HepG2 (cell line): ENCODE measurements around the gene STK36. TPM values are rescaled to one million over a fixed set of nuclear protein-coding genes. Genes with fewer than 3 reads are reported as not detected.
A peak's percentile ranks its signal among the peaks of the same experiment; 100 is the strongest.

Experiments
- ATAC-seq: fragments of 200-7000 bp; cut with Tn5 transposase; 3 replicates; pipeline ENCODE4 v1.9.1; 2020; ENCODE audit warnings: mild to moderate bottlenecking, moderate library complexity
- BruUV-seq: library from RNA; stranded (reverse); fragments of 400-500 nt; replicated peaks from 2 replicates; lab custom pipeline; 2021; lab: Mats Ljungman, UMichigan
- CTCF ChIA-PET: fragments of 300-600 bp; formaldehyde crosslinking; extraction: SDS; loops from one replicate; lab custom pipeline; 2021; ENCODE audit warnings: low total read pairs, inconsistent platforms, low intra/inter-chr PET ratio; lab: Yijun Ruan, JAX
- POLR2A ChIA-PET: fragments of 350-600 bp; sonication (Branson Sonifier 250); formaldehyde crosslinking; loops from one replicate; lab custom pipeline; 2020; ENCODE audit warnings: antibody characterized with exemption, inconsistent platforms; lab: Yijun Ruan, JAX
- DNase-seq: peaks from one replicate; pipeline ENCODE4 v3.0.0-alpha.2; 2015; ENCODE audit warnings: low spot score
- FAIRE-seq: peaks from 3 replicates; lab custom pipeline; 2011; peaks lifted over from hg19 to GRCh38; lab: Jason Lieb, UNC
- H2AFZ ChIP-seq: one replicate; pipeline ENCODE4 v1.6.1; 2011; ENCODE audit warnings: low read length, inconsistent platforms
- H3K27ac ChIP-seq: fragments of 300-600 bp; 3 replicates; pipeline ENCODE4 v1.8.0; 2011; ENCODE audit warnings: mixed run types, mild to moderate bottlenecking, mixed read lengths, low read length, inconsistent platforms; ENCODE audit not compliant: insufficient read depth; ENCODE audit errors: extremely low read length
- H3K27me3 ChIP-seq, 2 experiments: fragments of 200-600 bp in 1 of 2; 2 replicates in 1 of 2; 3 replicates in 1 of 2; pipeline versions ENCODE4 v1.6.0 to v1.8.0; 2011; ENCODE audit warnings: low read length in 2 of 2, mild to moderate bottlenecking in 2 of 2, moderate library complexity in 2 of 2, inconsistent platforms in 1 of 2; ENCODE audit not compliant: insufficient read depth in 2 of 2, control insufficient read depth in 1 of 2
- H3K36me3 ChIP-seq, 2 experiments: fragments of 200-600 bp in 1 of 2; replicated peaks in 1 of 2; 2 replicates in 1 of 2; 3 replicates in 1 of 2; pipeline versions ENCODE4 v1.5.1 to v1.8.0; 2011; ENCODE audit warnings: low read length in 2 of 2, inconsistent platforms in 1 of 2; ENCODE audit not compliant: insufficient read depth in 2 of 2, control insufficient read depth in 1 of 2
- H3K4me1 ChIP-seq: 2 replicates; pipeline ENCODE4 v1.5.1; 2012; ENCODE audit warnings: low read length, inconsistent platforms; ENCODE audit not compliant: insufficient read depth
- H3K4me2 ChIP-seq: 2 replicates; pipeline ENCODE4 v1.6.0; 2011; ENCODE audit warnings: low read depth, low read length, inconsistent platforms
- H3K4me3 ChIP-seq, 3 experiments: fragments of 200-600 bp in 1 of 3; sonication (generic), shearing (Covaris generic) in 1 of 3; replicated peaks in 1 of 3; 2 replicates each; pipeline ENCODE4 v1.5.1; 2011 to 2016; ENCODE audit warnings: low read length in 3 of 3, inconsistent platforms in 2 of 3, low read depth in 2 of 3, mild to moderate bottlenecking in 2 of 3, control low read depth in 1 of 3, mixed read lengths in 1 of 3; ENCODE audit not compliant: insufficient read depth in 1 of 3
- H3K79me2 ChIP-seq: one replicate; pipeline ENCODE4 v1.6.1; 2011; ENCODE audit warnings: low read length, inconsistent platforms; ENCODE audit not compliant: insufficient read depth
- H3K9ac ChIP-seq: 2 replicates; pipeline ENCODE4 v1.6.0; 2011; ENCODE audit warnings: mild to moderate bottlenecking, low read depth, low read length, inconsistent platforms; ENCODE audit not compliant: insufficient read depth
- H3K9me3 ChIP-seq: 2 replicates; pipeline ENCODE4 v1.5.1; 2012; ENCODE audit warnings: mild to moderate bottlenecking, low read length
- H4K20me1 ChIP-seq: 2 replicates; pipeline ENCODE4 v1.6.0; 2011; ENCODE audit warnings: inconsistent platforms, mild to moderate bottlenecking, low read length, moderate library complexity; ENCODE audit not compliant: insufficient read depth
- ATF5 ChIP-seq: sonication (generic); formaldehyde crosslinking; IDR thresholded peaks from 2 replicates; pipeline ENCODE4 v1.4.0; 2020; ENCODE audit warnings: mild to moderate bottlenecking, low read depth, missing genetic modification reagents
- CCAR2 ChIP-seq: fragments of 200-400 bp; formaldehyde crosslinking; optimal IDR thresholded peaks from 2 replicates; pipeline ENCODE3; 2018; ENCODE audit warnings: low read depth, mild to moderate bottlenecking, low read length, moderate library complexity
- FOXC1 ChIP-seq: sonication (generic); formaldehyde crosslinking; IDR thresholded peaks from 2 replicates; pipeline ENCODE4 v1.8.0; 2022; ENCODE audit warnings: mild to moderate bottlenecking, missing genetic modification reagents, borderline replicate concordance
- HMGXB4 ChIP-seq, 2 experiments: sonication (generic) in 1 of 2; formaldehyde crosslinking in 1 of 2; IDR thresholded peaks; 2 replicates each; pipeline versions ENCODE4 v1.4.0 to v1.6.1; 2018 to 2020; ENCODE audit warnings: missing genetic modification reagents in 2 of 2, borderline replicate concordance in 1 of 2, low read depth in 1 of 2, mild to moderate bottlenecking in 1 of 2, missing biosample characterization in 1 of 2
- MXI1 ChIP-seq: IDR thresholded peaks from 3 replicates; pipeline ENCODE4 v1.6.1; 2012; ENCODE audit warnings: low read depth, low read length, inconsistent platforms, borderline replicate concordance
- NCOA1 ChIP-seq: sonication (generic); formaldehyde crosslinking; IDR thresholded peaks from 2 replicates; pipeline ENCODE4 v1.9.0; 2021; ENCODE audit warnings: missing genetic modification reagents
- POLR2AphosphoS5 ChIP-seq: IDR thresholded peaks from 2 replicates; pipeline ENCODE4 v1.6.1; 2012; ENCODE audit warnings: low read depth, low read length
- ZFP91 ChIP-seq: sonication (generic); formaldehyde crosslinking; IDR thresholded peaks from 2 replicates; pipeline ENCODE4 v1.9.0; 2022; ENCODE audit warnings: missing genetic modification reagents, mild to moderate bottlenecking, borderline replicate concordance
- ZGPAT ChIP-seq: IDR thresholded peaks from 2 replicates; pipeline ENCODE4 v1.6.1; 2016; ENCODE audit warnings: mild to moderate bottlenecking
- ZMYM3 ChIP-seq: sonication (generic); formaldehyde crosslinking; IDR thresholded peaks from 2 replicates; pipeline ENCODE4 v1.5.1; 2020; ENCODE audit warnings: mild to moderate bottlenecking, missing genetic modification reagents
- ZNF280B ChIP-seq: sonication (generic); formaldehyde crosslinking; IDR thresholded peaks from 2 replicates; pipeline ENCODE4 v1.5.0; 2020; ENCODE audit warnings: missing genetic modification reagents, mild to moderate bottlenecking, borderline replicate concordance
- ZNF704 ChIP-seq: sonication (generic); formaldehyde crosslinking; IDR thresholded peaks from 2 replicates; pipeline ENCODE4 v1.8.1; 2023; ENCODE audit warnings: mild to moderate bottlenecking, inconsistent platforms, moderate library complexity, missing genetic modification reagents, borderline replicate concordance
- ZSCAN9 ChIP-seq: IDR thresholded peaks from 2 replicates; pipeline ENCODE4 v1.6.1; 2016; ENCODE audit warnings: borderline replicate concordance
- WGBS: methylation state at CpG from one replicate; pipeline ENCODE4 v1.1.6; 2017; ENCODE audit warnings: low lambda C conversion rate; 5-methylcytosine and 5-hydroxymethylcytosine counted together
- in situ Hi-C: cut with HindIII; loops from 2 replicates; pipeline ENCODE4 v1.10.0; 2017; ENCODE audit warnings: low pct_unique_long_range_greater_than_20kb; ENCODE audit not compliant: extremely low pct_ligation_motif_present
- intact Hi-C: fragments of 100-400 bp; cut with micrococcal nuclease; formaldehyde crosslinking; loops from one replicate; pipeline ENCODE4 v1.10.0; 2022; ENCODE audit not compliant: unreplicated experiment
- polyA plus RNA-seq, 8 experiments: library from polyadenylated mRNA; depleted of rRNA in 3 of 8; stranded (reverse) in 7 of 8; unstranded in 1 of 8; fragments of >200 nt; fragmentation: Illumina TruSeq in 4 of 8; extraction: Trizol in 4 of 8; gene quantifications; 2 replicates each; pipeline versions ENCODE4 v1.2.1 to v1.2.3, GENCODE V29; 2011 to 2016; ENCODE audit warnings: low read depth in 4 of 8, missing spikeins in 1 of 8, mixed read lengths in 1 of 8; ENCODE audit not compliant: insufficient read depth in 1 of 8
- total RNA-seq, 5 experiments: library from RNA; depleted of rRNA; stranded (reverse); fragments of >200 nt; fragmentation: Illumina TruSeq; extraction: Trizol; gene quantifications; 2 replicates each; pipeline ENCODE4 v1.2.3, GENCODE V29; 2016; ENCODE audit warnings: low read depth in 1 of 5

The STK36 gene
- total and polyA plus RNA-seq, 2 of the 13 experiments (the other 11 are each of a cell fraction or from before 2014, with no cell fraction given) = 45.9 to 83.5 TPM

GRCh38 chr2:218648088-218648786 is 23.6 kb upstream of the STK36 start:
- WGBS = 80% methylated on average over 9 of the region's 9 CpGs
- POLR2A ChIA-PET = interaction anchor here (1.8 kb wide), 1 partner anchor 11 kb away, joined by 5 read pairs; the partner anchor contains the start of genes BCS1L and ZNF142
- no peak for TF ChIP-seq ZGPAT
- TF ChIP-seq FOXC1 (CRISPR knock-in tag) = no peak
- no peak for TF ChIP-seq POLR2AphosphoS5
- TF ChIP-seq ZSCAN9 = no peak
- TF ChIP-seq ATF5 (CRISPR knock-in tag) = no peak
- no peak for TF ChIP-seq ZNF280B (CRISPR knock-in tag)
- TF ChIP-seq ZMYM3 (CRISPR knock-in tag) = no peak
- 0 out of 4 replicates have a peak, but pooled peaks of 1 of the 2 experiments have one; percentile 39 for TF ChIP-seq HMGXB4 (CRISPR knock-in tag; IDR thresholded peaks at IDR 0.05; ENCODE audit: borderline replicate concordance in 1 of 2, low read depth in 1 of 2)
- peak; percentile 46; the same call in 1 of the 2 replicates for TF ChIP-seq ZFP91 (CRISPR knock-in tag)
- no peak for TF ChIP-seq NCOA1 (CRISPR knock-in tag)
- no peak for TF ChIP-seq ZNF704 (CRISPR knock-in tag)
- no peak for TF ChIP-seq CCAR2
- 0 out of 3 replicates have a peak, but pooled peaks have one; percentile 29 for TF ChIP-seq MXI1

More at GRCh38 chr2:218648088-218648786, 23.6 kb upstream of the STK36 start:
- CTCF ChIA-PET = interaction anchor here (0.9 to 2.1 kb wide), 4 partner anchors 39 to 462 kb away, joined by 3 to 12 read pairs (median 4); no protein-coding TSS in a partner anchor
- Histone ChIP-seq H2AFZ (no peak overlapping the region), H3K27ac (no peak overlapping the region), H3K27me3 (no peaks in the 10 kb centered on the region), H4K20me1 (no peaks in the 10 kb centered on the region), H3K79me2 (no peaks in the 10 kb centered on the region), H3K4me3 (no peak overlapping the region), H3K9me3 (no peaks in the 10 kb centered on the region), H3K36me3 (peaks cover 43 to 86% of the 10 kb centered on the region in 2 experiments), H3K4me1 (peaks cover 11% of the 10 kb centered on the region; the same call in 1 of the 2 replicates), H3K4me2 (no peak overlapping the region), H3K9ac (no peak overlapping the region)
- in situ Hi-C loops = loop anchor here (5.0 kb wide), 1 partner anchor 376 kb away; the partner anchor contains the start of genes AAMP and PNKD
- no TSS peak for BruUV-seq
- intact Hi-C loops = loop anchor here (1.0 to 2.0 kb wide), 2 partner anchors 64 to 199 kb away; no protein-coding TSS in a partner anchor
- peak; percentile 56 for DNase-seq
- peak; percentile 84 for ATAC-seq
- peak; percentile 96 for FAIRE-seq
